A172 (cell line): Measurements from ENCODE around the gene METTL9. TPM values are rescaled to one million over a fixed set of nuclear protein-coding genes. Genes with fewer than 3 reads are reported as not detected.
"Not testable (repeated sequence)": the region's sequence is repeated elsewhere in the genome, so short reads cannot be mapped to it uniquely, and the experiment has no call there.

Experiments
- DNase-seq: peaks from one replicate; pipeline ENCODE4 v3.0.0-alpha.2; 2015; ENCODE audit warnings: low spot score
- total RNA-seq: library from RNA; depleted of rRNA; stranded (reverse); fragments of >200 nt; shearing (Covaris generic); gene quantifications from 2 replicates; pipeline ENCODE4 v1.2.3, GENCODE V29; 2014

METTL9 gene
- total RNA-seq, 1 experiment from 2014 or later: 120 TPM

- DNase-seq: no peak
Measured at GRCh38 chr16:21574372-21574771, 25.0 kb upstream of the METTL9 start.

GRCh38 chr16:21576323-21576722 lies 23.1 kb upstream of the METTL9 start:
- DNase-seq: not testable (repeated sequence)

GRCh38 chr16:21577487-21577886 lies 21.9 kb upstream of the METTL9 start:
- not testable (repeated sequence) for DNase-seq

GRCh38 chr16:21578311-21578710 lies 21.1 kb upstream of the METTL9 start:
- not testable (repeated sequence) for DNase-seq

GRCh38 chr16:21580131-21580530 lies 19.2 kb upstream of the METTL9 start:
- DNase-seq: not testable (repeated sequence)

- no peak for DNase-seq
Measured at GRCh38 chr16:21580807-21581206, 18.6 kb upstream of the METTL9 start.

GRCh38 chr16:21584817-21585216 lies 14.6 kb upstream of the METTL9 start:
- no peak for DNase-seq

- not testable (repeated sequence) for DNase-seq
Measured at GRCh38 chr16:21588593-21588992, 10.8 kb upstream of the METTL9 start.

- DNase-seq: no peak
Measured at GRCh38 chr16:21589551-21589950, 9.8 kb upstream of the METTL9 start.

GRCh38 chr16:21590287-21590686 lies 9.1 kb upstream of the METTL9 start:
- DNase-seq: no peak

- no peak for DNase-seq
Measured at GRCh38 chr16:21590796-21591195, 8.6 kb upstream of the METTL9 start.

- DNase-seq: no peak
Measured at GRCh38 chr16:21592191-21592590, 7.2 kb upstream of the METTL9 start.

- DNase-seq: no peak
Measured at GRCh38 chr16:21593530-21594289, 5.7 kb upstream of the METTL9 start.

GRCh38 chr16:21597561-21598030 lies 1.8 kb upstream of the METTL9 start:
- DNase-seq: no peak

- DNase-seq: no peak
Measured at GRCh38 chr16:21598206-21598605, 1.2 kb upstream of the METTL9 start.

- DNase-seq: no peak
Measured at GRCh38 chr16:21598701-21599121, 666 bp upstream of the METTL9 start.

- peak; percentile 18 for DNase-seq
Measured at GRCh38 chr16:21600031-21600773, 825 bp downstream of the METTL9 start.

GRCh38 chr16:21602785-21603184 lies 3.4 kb downstream of the METTL9 start:
- DNase-seq: no peak

- DNase-seq: no peak
Measured at GRCh38 chr16:21603928-21604327, 4.6 kb downstream of the METTL9 start.

GRCh38 chr16:21605848-21606247 lies 6.5 kb downstream of the METTL9 start:
- DNase-seq: not testable (repeated sequence)

- no peak for DNase-seq
Measured at GRCh38 chr16:21608639-21609328, 9.4 kb downstream of the METTL9 start.

- no peak for DNase-seq
Measured at GRCh38 chr16:21610006-21610544, 10.7 kb downstream of the METTL9 start.
